HTERT RPE-1 (cell line): ENCODE data around the gene DNAJC13.
"Not testable (repeated sequence)": the region's sequence is repeated elsewhere in the genome, so short reads cannot be mapped to it uniquely, and the experiment has no call there.

Source experiments
- in situ Hi-C: fragments of 300-500 bp; cut with MboI; formaldehyde crosslinking; loops from 4 replicates; pipeline ENCODE4 v1.14.3; 2020; ENCODE audit warnings: low sequenced_read_pairs

The DNAJC13 gene, protein sequence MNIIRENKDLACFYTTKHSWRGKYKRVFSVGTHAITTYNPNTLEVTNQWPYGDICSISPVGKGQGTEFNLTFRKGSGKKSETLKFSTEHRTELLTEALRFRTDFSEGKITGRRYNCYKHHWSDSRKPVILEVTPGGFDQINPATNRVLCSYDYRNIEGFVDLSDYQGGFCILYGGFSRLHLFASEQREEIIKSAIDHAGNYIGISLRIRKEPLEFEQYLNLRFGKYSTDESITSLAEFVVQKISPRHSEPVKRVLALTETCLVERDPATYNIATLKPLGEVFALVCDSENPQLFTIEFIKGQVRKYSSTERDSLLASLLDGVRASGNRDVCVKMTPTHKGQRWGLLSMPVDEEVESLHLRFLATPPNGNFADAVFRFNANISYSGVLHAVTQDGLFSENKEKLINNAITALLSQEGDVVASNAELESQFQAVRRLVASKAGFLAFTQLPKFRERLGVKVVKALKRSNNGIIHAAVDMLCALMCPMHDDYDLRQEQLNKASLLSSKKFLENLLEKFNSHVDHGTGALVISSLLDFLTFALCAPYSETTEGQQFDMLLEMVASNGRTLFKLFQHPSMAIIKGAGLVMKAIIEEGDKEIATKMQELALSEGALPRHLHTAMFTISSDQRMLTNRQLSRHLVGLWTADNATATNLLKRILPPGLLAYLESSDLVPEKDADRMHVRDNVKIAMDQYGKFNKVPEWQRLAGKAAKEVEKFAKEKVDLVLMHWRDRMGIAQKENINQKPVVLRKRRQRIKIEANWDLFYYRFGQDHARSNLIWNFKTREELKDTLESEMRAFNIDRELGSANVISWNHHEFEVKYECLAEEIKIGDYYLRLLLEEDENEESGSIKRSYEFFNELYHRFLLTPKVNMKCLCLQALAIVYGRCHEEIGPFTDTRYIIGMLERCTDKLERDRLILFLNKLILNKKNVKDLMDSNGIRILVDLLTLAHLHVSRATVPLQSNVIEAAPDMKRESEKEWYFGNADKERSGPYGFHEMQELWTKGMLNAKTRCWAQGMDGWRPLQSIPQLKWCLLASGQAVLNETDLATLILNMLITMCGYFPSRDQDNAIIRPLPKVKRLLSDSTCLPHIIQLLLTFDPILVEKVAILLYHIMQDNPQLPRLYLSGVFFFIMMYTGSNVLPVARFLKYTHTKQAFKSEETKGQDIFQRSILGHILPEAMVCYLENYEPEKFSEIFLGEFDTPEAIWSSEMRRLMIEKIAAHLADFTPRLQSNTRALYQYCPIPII (N-terminal part only)

DNA sequence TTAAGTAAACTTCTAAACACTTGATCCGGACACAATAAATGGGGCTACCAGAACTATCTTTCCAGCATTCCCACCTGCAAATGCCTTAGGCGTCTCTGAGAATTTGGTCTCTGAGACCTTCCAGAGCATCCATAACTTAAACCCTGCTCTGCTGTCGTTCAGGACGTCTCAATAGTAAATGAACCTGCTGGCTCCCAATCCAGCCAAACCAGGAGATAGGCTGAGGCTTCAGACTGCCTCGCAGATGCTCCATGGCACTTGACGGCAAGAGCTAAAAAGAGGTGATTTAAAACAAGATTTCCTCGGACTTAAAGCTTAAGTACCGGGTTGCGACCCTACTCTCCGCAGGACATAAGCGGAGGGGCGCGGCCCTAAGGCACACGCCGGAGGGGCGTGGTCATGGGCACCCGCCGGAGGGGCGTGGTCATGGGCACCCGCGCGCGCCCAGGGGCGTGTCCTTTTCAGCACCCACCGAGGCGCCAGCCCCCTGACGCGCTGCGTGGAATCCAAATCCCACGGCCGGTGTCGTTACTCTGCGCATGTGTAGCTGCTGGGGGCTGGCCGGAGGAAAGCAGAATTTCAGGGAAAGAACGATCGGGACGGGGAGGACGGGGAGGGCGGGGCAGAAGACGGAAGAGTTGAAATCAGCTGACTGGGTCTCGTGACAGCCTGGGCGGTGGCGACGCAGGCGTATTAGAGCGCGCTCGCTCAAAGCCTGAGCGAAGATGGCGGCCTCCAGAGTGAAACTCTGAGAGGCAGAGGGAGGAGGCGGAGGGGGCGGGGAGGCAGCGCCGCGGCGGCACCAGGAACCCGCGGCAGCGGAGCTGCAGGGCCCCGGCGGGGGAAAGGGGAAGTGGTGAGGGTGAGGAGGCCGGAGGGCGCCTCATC lies at the start of gene DNAJC13:
Gene DNAJC13, plus strand, starts transcription at position 696 of the 888 bp plus-strand sequence. CDS start 17,049 bp downstream, outside the sequence.
- in situ Hi-C loops: no loop called here

DNA sequence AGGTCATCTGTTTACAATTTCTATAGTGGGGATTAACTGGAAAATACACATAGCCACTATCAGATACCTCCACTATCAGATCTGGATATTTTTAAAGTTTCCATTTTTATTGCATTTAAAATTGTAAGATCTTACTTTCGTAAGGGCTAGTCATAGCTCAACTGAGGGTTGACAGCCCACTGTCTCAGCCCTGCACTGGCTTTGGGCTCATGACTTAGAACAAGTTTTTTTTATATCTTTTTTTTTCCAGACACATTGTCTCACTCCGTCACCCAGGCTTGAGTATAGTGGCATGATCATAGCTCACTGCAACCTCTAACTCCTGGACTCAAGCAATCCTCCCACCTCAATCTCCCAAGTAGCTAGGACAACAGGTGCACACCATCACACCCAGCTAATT lies 48.8 kb upstream of the DNAJC13 start:
- in situ Hi-C loops: no loop called here

DNA sequence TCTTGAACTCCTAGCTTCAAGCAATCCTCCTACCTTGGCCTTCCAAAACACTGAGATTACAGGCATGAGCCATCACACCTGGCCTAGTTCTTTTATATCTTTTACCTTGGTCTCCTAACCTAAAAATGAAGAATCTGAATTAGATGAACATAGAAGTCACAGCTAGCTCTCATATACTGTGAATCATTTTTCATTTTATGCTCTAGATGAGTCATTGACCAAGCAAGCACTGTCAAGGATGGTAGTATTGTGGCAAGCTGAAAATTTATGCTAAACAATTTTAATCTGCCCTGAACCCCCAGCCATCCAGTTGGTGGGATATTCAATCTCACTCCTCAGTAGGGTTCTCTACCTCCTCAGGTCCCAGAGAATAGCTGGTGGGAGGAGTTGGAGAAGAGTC lies 48.3 kb upstream of the DNAJC13 start:
- in situ Hi-C loops: no loop called here

DNA sequence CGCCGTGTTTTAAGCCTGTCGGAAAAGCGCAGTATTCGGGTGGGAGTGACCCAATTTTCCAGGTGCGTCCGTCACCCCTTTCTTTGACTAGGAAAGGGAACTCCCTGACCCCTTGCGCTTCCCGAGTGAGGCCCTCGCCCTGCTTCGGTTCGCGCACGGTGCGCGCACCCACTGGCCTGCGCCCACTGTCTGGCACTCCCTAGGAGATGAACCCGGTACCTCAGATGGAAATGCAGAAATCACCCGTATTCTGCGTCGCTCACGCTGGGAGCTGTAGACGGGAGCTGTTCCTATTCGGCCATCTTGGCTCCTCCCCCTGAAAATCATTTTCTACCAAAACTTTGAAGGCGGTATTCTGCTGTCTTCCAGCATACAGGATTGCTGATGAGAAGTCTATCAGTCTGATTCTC lies 40.4 kb upstream of the DNAJC13 start:
- in situ Hi-C loops: not testable (repeated sequence)

DNA sequence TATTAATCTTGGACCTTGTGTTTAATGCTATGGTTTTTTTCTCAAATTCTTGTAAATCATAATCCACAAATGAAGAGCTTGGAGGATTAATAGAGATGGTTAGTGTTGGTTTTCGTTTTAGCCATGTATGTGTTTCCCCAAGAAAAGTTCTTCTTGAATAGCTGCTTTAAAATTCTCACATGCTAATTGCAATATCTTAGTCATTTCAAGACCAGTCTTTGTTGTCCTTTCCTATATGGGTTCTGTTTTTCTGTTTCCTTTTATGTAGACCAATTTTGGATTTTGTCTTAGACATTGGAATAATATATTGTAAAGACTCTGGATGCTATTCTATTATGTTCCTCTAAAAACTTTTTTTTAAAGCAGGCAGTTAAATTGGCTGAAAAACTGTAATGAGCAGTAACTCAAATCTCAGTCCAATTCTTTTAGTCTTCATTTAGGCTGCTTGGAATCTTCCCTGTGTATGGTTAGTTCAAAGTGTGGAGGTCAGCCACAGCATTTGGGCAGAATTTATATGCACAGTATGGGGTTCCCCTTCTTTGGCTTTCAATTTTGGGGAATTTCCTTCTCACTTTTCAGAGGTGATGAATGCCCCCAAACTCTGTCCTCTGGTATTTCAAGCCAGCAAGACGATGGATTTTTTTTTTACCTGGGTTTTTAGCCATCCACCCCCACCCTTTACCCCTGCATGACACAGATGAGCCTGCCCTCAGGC lies 39.1 kb upstream of the DNAJC13 start:
- in situ Hi-C loops: no loop called here

DNA sequence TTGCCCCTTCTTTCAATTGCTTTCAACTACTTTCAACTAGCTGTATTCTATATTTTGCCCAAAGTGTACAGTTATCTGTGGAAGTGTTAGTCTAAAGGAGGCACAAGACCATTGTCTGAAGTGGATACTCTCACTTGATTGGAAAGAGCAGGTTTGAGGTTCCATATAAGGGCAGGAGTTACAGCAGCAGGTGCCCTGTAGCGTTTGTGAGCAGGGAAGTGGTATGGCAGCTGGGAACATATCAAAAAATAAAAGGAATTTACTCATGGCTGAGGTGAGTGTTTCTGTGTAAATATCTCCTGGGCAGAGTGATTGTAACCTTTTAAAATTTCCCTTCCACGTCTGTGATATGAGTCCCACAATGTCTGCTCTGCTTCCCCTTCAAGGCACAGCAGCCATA lies 38.5 kb upstream of the DNAJC13 start:
- in situ Hi-C loops: no loop called here

DNA sequence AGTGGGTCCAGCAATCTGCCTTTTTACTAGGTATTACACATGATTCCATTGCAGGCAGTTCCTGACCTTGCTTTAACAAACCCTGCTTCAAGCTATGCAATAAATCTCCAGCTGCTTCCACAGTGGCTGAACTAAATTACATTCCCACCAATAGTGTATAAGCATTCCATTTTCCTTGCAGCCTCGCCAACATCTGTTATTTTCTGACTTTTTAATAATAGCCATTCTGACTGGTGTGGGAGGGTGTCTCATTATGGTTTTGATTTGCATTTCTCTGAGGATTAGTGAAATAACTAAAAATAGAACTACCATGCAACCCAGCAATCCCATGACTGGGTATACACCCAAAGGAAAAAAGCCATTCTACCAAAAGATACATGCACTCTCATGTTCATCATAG lies 36.4 kb upstream of the DNAJC13 start:
- in situ Hi-C loops: no loop called here

DNA sequence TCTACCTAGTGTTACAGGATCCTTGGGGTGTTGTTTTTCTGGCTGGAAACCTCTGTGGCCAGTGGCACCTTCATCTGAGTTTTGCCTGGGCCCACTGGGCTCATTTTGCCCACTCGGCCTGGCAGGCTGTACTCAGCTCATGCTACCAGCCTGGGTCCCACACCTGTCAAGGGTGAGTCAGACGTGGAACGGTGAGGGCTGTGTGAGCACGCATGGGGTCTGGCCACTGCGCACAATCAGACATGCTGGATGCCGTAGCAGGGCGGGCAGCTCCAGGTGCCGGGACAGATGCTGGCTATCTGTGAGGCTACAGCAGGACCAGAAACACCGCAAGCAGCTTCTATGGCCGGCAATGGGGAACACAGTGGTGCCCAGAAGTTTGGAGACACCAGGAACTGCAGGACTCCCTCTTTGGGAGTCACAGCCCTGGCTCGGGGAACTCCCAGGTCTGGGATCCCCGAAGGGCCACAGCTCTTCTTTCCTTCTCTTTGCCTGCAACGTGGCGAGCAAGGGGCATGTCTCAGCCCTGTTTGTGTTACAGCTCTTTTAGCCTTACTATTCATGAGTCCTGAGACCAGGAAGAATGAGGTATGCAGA lies 35.9 kb upstream of the DNAJC13 start:
- in situ Hi-C loops: no loop called here

DNA sequence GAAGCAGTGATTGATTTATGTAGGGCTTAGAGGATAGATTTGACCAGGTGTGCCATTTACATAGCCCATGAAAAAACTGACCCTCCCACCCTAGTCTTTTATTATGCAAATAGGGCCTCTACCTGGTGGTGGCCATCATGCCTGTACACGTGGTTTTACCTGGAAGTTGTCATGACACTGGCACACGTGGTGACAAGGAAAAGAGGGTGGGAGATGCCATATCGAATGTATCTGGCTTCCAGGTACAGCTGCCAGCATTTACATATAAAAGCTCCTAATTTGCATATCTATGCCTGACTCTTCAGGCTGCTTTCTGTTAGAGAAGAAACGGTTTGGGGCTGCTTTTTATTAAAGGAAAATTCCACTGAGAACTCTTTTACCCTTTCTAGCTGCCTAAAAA lies 35.0 kb upstream of the DNAJC13 start:
- in situ Hi-C loops: no loop called here

DNA sequence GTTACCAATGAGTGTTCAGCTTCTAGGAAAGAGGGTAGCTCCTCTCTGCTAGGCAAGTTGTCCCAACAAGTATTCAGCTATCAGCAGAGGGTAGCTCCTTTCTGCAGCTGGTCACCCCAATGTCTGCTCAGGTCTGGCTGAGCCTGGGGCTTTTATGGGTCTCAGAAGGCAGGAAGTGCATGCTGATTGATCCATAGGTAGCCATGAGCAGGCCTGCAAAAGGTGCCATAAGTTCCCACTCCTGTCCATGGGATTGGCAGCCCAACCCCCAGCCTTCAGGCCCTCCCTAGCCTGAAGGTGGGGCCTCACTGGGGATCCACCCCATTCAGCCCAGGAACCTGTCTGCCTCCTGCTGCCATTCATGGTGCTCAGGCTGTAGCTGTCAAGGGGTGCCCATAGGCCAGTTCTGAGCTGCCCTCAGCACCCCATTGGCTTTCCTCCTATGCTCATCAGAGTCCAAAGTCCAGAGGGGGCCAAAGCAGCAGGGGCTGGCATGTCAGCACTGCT lies 34.6 kb upstream of the DNAJC13 start:
- in situ Hi-C loops: no loop called here

DNA sequence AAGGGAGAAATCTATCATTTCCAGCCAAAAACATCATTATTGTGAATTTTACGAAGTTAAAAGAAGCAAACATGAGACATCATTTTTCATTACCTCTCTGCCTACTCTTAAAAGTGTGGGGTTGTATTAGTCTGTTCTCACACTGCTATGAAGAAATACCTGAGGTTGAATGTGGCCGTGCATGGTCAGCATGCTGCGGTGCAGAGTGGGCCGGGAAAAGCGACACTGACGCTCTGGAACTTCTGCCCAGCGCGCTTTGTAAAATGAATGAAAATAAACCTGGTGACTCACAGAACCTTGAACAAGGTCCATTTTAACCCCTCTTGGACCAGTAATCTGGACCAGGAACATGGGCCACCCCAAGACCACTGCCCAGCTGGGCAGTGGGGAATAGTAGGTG lies 31.0 kb upstream of the DNAJC13 start:
- in situ Hi-C loops: no loop called here

DNA sequence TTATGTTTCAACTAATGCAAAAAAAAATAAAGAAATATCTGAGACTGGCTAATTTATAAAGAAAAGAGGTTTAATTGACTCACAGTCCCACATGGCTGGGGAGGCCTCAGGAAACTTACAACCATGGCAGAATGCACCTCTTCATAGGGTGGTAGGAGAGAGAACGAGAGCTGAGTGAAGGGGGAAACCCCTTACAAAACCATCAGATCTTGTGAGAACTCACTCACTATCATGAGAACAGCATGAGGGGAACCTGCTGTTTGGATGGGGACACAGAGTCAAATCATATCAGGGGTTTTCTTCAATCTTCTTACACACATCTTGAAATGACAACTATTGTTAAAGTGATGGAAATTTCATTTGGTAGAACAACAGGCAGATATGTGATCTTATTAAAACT lies 24.6 kb upstream of the DNAJC13 start:
- in situ Hi-C loops: not testable (repeated sequence)

DNA sequence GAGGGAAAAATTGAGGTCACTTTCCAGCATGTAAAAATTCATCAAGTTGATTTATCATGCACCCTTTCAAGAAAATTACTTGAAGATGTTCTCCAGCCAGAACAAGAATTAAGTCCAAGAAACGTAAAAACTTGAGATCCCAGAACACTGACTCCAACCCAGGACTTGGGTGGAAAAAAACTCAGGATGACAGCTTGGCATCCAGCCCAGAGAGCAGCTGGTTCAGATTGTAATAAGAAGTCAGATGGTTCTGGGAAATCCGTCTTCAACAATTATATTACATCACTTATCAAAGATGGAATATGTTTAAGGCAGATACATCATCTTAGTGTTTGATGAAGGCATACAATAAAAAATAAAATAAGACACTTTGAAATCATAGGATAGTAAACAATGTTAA lies 23.0 kb upstream of the DNAJC13 start:
- in situ Hi-C loops: no loop called here

DNA sequence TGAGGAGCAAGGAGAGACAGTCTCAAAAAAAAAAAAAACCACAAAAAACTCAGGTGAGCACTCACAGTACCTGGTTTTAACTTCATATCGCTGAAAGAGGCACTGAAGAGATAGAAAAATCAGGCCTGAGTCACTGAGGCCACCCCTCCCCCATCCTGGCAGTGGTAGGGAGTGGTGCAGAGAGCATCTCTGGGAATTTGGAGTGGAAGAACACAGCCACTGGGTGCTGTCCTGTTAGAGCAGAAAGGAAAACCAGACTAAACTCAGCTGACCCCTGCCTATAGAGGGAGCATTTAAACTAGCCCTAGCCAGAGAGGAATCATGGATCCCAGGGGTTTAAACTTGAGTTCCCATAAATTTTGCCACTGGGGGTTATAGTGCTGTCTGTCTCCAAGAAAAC lies 22.2 kb upstream of the DNAJC13 start:
- in situ Hi-C loops: no loop called here

DNA sequence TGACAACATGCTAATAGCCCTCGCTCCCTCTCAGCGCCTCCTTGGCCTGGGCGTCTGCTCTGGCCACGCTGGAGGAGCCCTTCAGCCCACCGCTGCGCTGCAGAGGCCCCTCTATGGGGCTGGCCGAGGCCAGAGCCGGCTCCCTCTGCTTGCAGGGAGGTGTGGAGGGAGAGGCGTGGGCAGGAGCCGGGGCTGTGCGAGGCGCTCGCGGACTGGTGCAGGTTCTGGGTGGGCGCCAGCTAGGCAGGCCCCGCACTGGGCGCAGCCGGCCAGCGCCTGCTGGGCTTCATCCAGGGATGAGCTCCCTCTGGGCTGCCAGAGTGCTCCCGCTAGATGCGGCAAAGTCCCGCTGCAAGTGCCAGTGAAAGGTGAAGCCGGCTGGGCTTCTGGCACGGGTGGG lies 21.0 kb upstream of the DNAJC13 start:
- in situ Hi-C loops: no loop called here

DNA sequence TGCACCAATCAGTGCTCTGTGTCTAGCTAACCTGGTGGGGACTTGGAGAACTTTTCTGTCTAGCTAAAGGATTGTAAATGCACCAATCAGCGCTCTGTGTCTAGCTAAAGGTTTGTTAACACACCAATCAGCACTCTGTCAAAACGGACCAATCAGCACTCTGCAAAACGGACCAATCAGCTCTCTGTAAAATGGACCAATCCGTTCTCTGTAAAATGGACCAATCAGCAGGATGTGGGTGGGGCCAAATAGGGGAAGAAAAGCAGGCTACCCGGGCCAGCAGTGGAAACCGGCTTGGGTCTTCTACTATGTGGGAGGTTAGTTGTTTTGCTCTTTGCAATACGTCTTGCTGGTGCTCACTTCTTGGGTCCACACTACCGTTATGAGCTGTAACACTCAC lies 20.5 kb upstream of the DNAJC13 start:
- in situ Hi-C loops: not testable (repeated sequence)

DNA sequence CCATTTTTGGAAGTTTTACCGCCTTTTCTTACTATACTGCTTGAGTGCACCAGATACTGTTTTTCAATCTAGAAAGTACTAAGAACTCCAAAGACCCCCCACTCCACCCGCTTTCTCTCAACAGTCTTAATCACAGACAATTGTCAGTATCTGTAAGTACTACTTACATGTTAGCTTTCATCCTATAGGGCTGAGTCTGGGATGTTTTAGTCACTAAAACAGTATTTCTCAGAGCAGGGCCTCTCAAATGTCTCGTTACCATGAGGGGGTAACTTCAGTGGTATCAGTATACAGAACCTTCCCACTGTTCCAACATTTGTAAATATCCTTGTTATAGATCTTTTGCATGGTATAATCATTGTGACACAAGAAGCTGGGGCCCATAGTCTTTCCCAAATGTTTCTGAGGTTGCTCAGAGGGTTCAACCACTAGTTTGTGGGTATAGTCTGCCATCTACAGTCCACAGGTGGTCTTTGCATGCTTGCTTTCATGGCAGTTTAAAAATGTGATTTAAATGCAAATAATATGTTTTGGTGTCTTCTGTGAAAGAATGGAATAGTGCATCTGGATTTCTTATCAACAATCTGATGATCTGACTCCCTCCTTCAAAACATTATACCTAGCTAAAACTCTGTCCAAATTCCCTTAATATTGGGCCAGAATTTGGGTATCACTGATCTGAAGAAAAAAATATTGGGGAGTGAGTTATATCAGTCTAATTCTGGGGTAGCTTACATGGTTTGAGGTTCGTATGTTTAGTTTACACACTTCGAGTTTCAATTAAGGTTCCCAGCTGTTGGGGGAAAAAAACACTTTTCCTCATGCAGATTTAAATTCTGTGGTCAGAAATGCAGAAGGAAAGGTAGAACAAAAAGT lies 18.0 kb upstream of the DNAJC13 start:
- in situ Hi-C loops: no loop called here

DNA sequence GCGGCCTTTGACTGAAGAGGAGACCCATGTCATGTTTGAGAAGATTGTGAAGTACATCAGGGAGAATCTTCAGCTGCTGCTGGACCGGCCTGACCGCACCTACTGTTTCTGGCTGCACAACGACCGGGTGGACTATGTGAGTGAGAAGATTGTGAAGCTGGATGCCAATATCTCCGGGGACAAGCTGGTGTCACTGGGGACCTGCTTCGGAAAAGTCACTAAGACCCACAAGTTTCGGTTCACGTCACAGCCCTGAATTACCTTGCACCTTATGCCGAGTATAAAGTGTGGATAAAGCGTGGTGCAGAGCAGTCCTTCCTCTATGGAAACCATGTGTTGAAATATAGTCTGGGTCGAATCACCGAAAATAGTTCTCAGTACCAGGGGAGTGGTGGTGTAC lies 16.0 kb upstream of the DNAJC13 start:
- in situ Hi-C loops: no loop called here
